Mesothelial cell of epicardium (in vitro differentiated cells): ENCODE data around the gene BFAR. TPM values are rescaled to one million over a fixed set of nuclear protein-coding genes. Genes with fewer than 3 reads are reported as not detected.
A peak's percentile ranks its signal among the peaks of the same experiment; 100 is the strongest.

Experiments used
- DNase-seq, 2 experiments: peaks; one replicate each; pipeline ENCODE4 v3.0.0; 2021; ENCODE audit warnings: low spot score in 2 of 2; ENCODE audit not compliant: unreplicated experiment in 2 of 2
- H3K27ac Mint-ChIP-seq: 2 replicates; pipeline ENCODE4 v1.8.0; 2021; ENCODE audit warnings: mixed read lengths
- H3K27me3 Mint-ChIP-seq: 2 replicates; pipeline ENCODE4 v1.8.0; 2021; ENCODE audit warnings: low read depth, mixed read lengths
- H3K36me3 Mint-ChIP-seq: 2 replicates; pipeline ENCODE4 v1.8.0; 2021; ENCODE audit warnings: mixed read lengths
- H3K4me1 Mint-ChIP-seq: 2 replicates; pipeline ENCODE4 v1.8.0; 2021; ENCODE audit warnings: mixed read lengths
- H3K4me3 Mint-ChIP-seq: 2 replicates; pipeline ENCODE4 v1.8.0; 2021; ENCODE audit warnings: mild to moderate bottlenecking, moderate library complexity, mixed read lengths
- H3K9me3 Mint-ChIP-seq: 2 replicates; pipeline ENCODE4 v1.8.0; 2021; ENCODE audit warnings: mixed read lengths
- CTCF ChIP-seq: fragments of 200-600 bp; sonication (generic); IDR thresholded peaks from one replicate; pipeline ENCODE4 v1.5.0; 2021; ENCODE audit warnings: antibody characterized with exemption; ENCODE audit not compliant: unreplicated experiment
- total RNA-seq: library from RNA; stranded (reverse); gene quantifications from 3 replicates; pipeline ENCODE4 v1.2.1, GENCODE V29; 2021

Gene BFAR
- total RNA-seq: 57.0 to 60.7 TPM (median 57.5 TPM) in 3 replicates

GRCh38 chr16:14632693-14633569 is at the start of gene BFAR:
Gene BFAR, plus strand, starts transcription at chr16:14632951. Its CDS starts 11,396 bp downstream, at chr16:14644347.
- Mint-ChIP-seq H3K4me1 (peaks cover 39% of the 10 kb centered on the region), H3K27me3 (no peaks in the 10 kb centered on the region), H3K36me3 (no peaks in the 10 kb centered on the region), H3K9me3 (peaks cover 3% of the 10 kb centered on the region), H3K27ac (peak within 1 kb of the TSS; percentile 99), H3K4me3 (peak within 1 kb of the TSS; percentile 100)
- no peak for TF ChIP-seq CTCF
- DNase-seq: peak; percentile 92 to 97

GRCh38 chr16:14585287-14585686 is 47.5 kb upstream of the BFAR start:
- no peak overlapping the region for H3K27ac Mint-ChIP-seq
- H3K36me3 Mint-ChIP-seq: peaks cover 47% of the 10 kb centered on the region
- H3K9me3 Mint-ChIP-seq: no peaks in the 10 kb centered on the region
- no peak for DNase-seq
- TF ChIP-seq CTCF: no peak
- H3K4me1 Mint-ChIP-seq: no peaks in the 10 kb centered on the region
- no peak overlapping the region for H3K4me3 Mint-ChIP-seq
- no peaks in the 10 kb centered on the region for H3K27me3 Mint-ChIP-seq

- no peak for DNase-seq
- H3K4me3 Mint-ChIP-seq: no peak overlapping the region
- no peak overlapping the region for H3K27ac Mint-ChIP-seq
- H3K4me1 Mint-ChIP-seq: no peaks in the 10 kb centered on the region
- no peak for TF ChIP-seq CTCF
- no peaks in the 10 kb centered on the region for H3K9me3 Mint-ChIP-seq
- no peaks in the 10 kb centered on the region for H3K27me3 Mint-ChIP-seq
- H3K36me3 Mint-ChIP-seq: peaks cover 48% of the 10 kb centered on the region
These were observed 46.0 kb upstream of the BFAR start for GRCh38 chr16:14586637-14587305.

GRCh38 chr16:14600164-14600563 is 32.6 kb upstream of the BFAR start:
- no peak overlapping the region for H3K27ac Mint-ChIP-seq
- TF ChIP-seq CTCF: peak; percentile 75
- H3K27me3 Mint-ChIP-seq: no peaks in the 10 kb centered on the region
- H3K4me3 Mint-ChIP-seq: no peak overlapping the region
- H3K36me3 Mint-ChIP-seq: peaks cover 49% of the 10 kb centered on the region
- H3K4me1 Mint-ChIP-seq: no peaks in the 10 kb centered on the region
- peaks cover 4% of the 10 kb centered on the region for H3K9me3 Mint-ChIP-seq
- no peak for DNase-seq

- H3K4me1 Mint-ChIP-seq: no peaks in the 10 kb centered on the region
These were observed 30.2 kb upstream of the BFAR start for GRCh38 chr16:14602443-14602963.

More at GRCh38 chr16:14602443-14602963, 30.2 kb upstream of the BFAR start:
- no peak overlapping the region for H3K27ac Mint-ChIP-seq
- H3K36me3 Mint-ChIP-seq: peaks cover 40% of the 10 kb centered on the region
- H3K27me3 Mint-ChIP-seq: no peaks in the 10 kb centered on the region
- DNase-seq: no peak
- no peak for TF ChIP-seq CTCF
- H3K4me3 Mint-ChIP-seq: no peak overlapping the region
- H3K9me3 Mint-ChIP-seq: peaks cover 4% of the 10 kb centered on the region
